Cerebellar nuclear complex (tissue), 1 donor: ENCODE data around the gene PEX1.
A peak's percentile ranks its signal among the peaks of the same experiment; 100 is the strongest.
"Not testable (repeated sequence)": the region's sequence is repeated elsewhere in the genome, so short reads cannot be mapped to it uniquely, and the experiment has no call there.

Experiments
- DNase-seq, 2 experiments: peaks; one replicate each; lab custom pipeline; 2025; lab: John Stamatoyannopoulos, UW

PEX1 gene

DNA sequence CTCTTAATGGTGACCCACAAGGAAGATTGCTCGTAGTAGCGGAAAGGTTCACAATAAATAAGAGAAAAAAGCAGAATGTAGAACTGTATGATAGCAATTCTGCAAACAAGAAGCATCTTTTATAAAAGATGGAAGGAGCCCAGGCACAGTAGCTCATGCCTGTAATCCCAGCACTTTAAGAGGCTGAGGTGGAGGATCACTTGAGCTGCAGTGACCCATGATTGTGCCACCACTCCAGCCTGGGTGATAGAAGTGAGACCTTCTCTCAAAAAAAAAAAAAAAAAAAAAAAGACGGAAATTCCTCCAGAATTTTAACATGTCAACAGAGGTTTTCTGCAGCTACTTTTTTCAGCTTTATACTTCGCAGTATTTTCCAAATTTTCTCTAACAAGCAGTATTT lies 67.8 kb downstream of the PEX1 start:
- no peak for DNase-seq

DNA sequence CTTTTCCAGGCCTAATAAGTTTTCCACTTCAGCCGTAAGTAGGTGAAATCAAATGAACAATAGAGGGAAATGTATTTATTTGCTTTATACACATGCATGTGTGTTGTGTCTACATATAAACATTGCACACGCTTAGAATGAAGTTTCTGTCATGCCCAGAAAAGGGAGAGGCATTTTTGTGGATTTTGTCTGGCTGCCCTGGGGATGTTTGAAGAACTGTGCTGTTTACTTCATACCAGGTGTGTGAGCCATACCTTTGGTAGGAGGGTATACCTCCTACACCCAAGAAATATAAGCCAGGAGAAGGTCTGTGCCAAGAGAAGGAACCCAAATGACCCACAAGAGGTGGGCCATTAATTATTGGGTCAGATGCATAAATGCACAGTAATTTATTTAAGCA lies 68.2 kb downstream of the PEX1 start:
- no peak for DNase-seq

- no peak for DNase-seq
Observed at GRCh38 chr7:92456236-92456635, 72.1 kb downstream of the PEX1 start.

DNA sequence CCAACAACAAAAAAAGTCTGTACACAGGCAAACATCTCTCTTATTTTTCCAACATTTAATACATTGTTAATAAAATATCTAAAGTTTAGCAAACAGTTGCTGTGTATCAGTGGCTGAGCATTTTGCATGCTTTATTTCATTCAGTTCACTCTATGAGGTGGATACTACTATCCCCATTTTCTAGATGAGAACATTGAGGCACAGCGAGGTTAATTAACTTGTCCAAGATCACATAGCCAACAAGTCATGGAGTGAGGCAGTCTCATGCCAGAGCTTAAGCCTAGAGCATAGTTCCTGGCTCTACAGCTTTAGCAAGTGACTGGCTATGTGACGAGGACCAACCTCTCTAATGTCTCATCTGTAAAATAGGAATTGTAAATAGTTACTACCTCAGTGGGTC lies 76.7 kb downstream of the PEX1 start:
- no peak for DNase-seq

GRCh38 chr7:92448205-92448747 lies 80.0 kb downstream of the PEX1 start:
- no peak for DNase-seq

DNA sequence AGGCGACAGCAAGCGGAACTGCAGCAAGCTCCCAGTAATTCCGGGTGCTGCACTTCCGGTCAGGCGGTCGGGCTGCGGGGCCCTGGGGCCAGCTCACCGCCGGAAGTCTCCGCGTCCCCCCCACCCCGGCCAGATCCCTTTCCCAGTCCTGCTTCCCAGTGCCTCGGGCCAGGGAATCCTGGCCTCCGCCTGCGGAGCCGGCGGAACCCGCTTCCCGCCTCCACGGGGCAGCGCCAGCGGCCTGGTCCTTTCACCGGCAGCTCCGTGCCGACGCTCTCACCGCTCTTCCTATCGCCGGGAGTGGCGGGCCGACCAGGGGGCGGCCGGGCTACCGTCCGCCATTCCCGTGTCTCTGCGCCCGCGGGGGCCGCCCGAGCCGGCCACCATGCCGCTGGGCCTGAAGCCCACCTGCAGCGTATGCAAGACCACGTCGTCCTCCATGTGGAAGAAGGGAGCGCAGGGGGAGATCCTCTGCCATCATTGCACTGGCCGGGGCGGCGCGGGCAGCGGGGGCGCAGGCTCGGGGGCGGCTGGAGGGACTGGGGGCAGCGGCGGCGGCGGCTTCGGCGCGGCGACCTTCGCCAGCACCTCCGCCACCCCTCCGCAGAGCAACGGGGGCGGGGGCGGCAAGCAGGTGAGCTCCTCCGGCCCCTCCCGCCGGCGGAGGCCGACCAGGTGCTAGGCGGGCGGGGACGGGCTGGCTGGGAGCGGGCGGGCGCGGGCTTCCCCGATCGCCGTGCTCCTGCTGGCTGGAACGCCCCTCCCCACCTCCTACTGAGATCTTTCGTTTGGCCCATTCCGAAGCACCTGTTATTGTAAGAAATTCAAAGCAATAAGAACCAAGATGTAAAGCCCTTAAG lies 80.7 kb downstream of the PEX1 start, which contains the start of gene GATAD1:
Gene GATAD1, plus strand, starts transcription at position 138 of the 860 bp plus-strand sequence. Its CDS starts 248 bp downstream, at position 386.
- DNase-seq: peak; percentile 58 to 78

DNA sequence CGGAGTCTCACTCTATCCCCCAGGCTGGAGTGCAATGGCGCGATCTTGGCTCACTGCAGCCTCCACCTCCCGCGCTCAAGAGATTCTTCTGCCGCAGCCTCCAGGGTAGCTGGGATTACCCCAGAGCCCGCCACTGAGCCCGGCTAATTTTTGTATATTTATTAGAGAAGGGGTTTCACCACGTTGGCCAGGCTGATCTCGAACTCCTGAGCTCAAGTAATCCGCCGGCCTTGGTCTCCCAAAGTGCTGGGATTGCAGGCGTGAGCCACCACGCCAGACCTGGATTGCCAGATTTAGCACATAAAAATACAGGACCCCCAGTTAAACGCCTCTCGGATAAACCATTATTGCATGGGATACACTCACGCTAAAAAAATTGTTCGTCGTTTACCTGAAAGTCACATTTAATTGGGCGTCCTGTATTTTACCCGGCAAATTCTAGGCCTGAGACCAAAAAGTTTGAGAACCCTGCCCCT lies 81.4 kb downstream of the PEX1 start:
- DNase-seq: no peak

DNA sequence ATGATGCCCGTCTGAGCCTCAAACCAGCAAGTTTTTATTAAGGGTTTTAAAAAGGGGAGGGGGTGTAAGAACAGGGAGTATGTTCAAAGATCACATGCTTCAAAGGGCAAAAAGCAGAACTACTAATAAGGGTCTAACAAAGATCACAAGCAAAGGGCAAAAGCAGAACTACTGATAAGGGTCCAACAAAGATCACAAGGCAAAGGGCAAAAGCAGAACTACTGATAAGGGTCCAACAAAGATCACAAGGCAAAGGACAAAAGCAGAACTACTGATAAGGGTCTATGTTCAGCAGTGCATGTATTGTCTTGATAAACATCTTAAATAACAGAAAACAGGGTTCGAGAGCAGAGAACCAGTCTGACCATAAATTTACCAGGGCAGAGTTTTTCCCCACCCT lies 85.6 kb downstream of the PEX1 start:
- DNase-seq: not testable (repeated sequence)

- no peak for DNase-seq
Observed at GRCh38 chr7:92437956-92438491, 90.3 kb downstream of the PEX1 start.
